Measurements from ENCODE around the gene PHF20.
A peak's percentile ranks its signal among the peaks of the same experiment; 100 is the strongest.
"Not testable (repeated sequence)": the region's sequence is repeated elsewhere in the genome, so short reads cannot be mapped to it uniquely, and the experiment has no call there.

The PHF20 gene

GRCh38 chr20:35942243-35942642 lies 170.4 kb downstream of the PHF20 start:
- no peak for DNase-seq

- peak; percentile 21 for DNase-seq
Measured at GRCh38 chr20:35947489-35947888, 175.7 kb downstream of the PHF20 start.

GRCh38 chr20:35947907-35948306 lies 176.1 kb downstream of the PHF20 start:
- DNase-seq: no peak

GRCh38 chr20:35950093-35950492 lies 178.3 kb downstream of the PHF20 start:
- DNase-seq: no peak

- DNase-seq: not testable (repeated sequence)
Measured at GRCh38 chr20:35952080-35952479, 180.3 kb downstream of the PHF20 start.

GRCh38 chr20:35952480-35953386 lies 180.9 kb downstream of the PHF20 start:
- peak; percentile 13 for DNase-seq

- peak; percentile 43 for DNase-seq
Measured at GRCh38 chr20:35953387-35954199, 181.8 kb downstream of the PHF20 start.

- peak; percentile 94 for DNase-seq
Measured at GRCh38 chr20:35954200-35954906, 182.5 kb downstream of the PHF20 start, which contains the start of gene SCAND1. TSS of gene SCAND1 (minus strand) at chr20:35954502. CDS start at chr20:35954284, 218 bp downstream.

- peak; percentile 46 for DNase-seq
Measured at GRCh38 chr20:35954907-35955251, 183.1 kb downstream of the PHF20 start.

- no peak for DNase-seq
Measured at GRCh38 chr20:35956616-35957015, 184.8 kb downstream of the PHF20 start.

- not testable (repeated sequence) for DNase-seq
Measured at GRCh38 chr20:35959291-35959690, 187.5 kb downstream of the PHF20 start.

GRCh38 chr20:35963878-35964277 lies 192.1 kb downstream of the PHF20 start:
- DNase-seq: no peak

- no peak for DNase-seq
Measured at GRCh38 chr20:35967979-35968640, 196.3 kb downstream of the PHF20 start, which contains the start of gene CNBD2. TSS of gene CNBD2 (plus strand) at chr20:35968590. CDS start at chr20:35968763, 173 bp downstream.

GRCh38 chr20:35968930-35969329 lies 197.1 kb downstream of the PHF20 start:
- DNase-seq: no peak

GRCh38 chr20:35971981-35972380 lies 200.2 kb downstream of the PHF20 start:
- no peak for DNase-seq

GRCh38 chr20:35972462-35972861 lies 200.6 kb downstream of the PHF20 start:
- no peak for DNase-seq

- DNase-seq: no peak
Measured at GRCh38 chr20:35974256-35974655, 202.4 kb downstream of the PHF20 start.

- DNase-seq: no peak
Measured at GRCh38 chr20:35975576-35976373, 204.0 kb downstream of the PHF20 start.

- no peak for DNase-seq
Measured at GRCh38 chr20:35978041-35978513, 206.3 kb downstream of the PHF20 start.

GRCh38 chr20:35979544-35979943 lies 207.7 kb downstream of the PHF20 start:
- peak; percentile 43 for DNase-seq

- DNase-seq: no peak
Measured at GRCh38 chr20:35981969-35982368, 210.2 kb downstream of the PHF20 start.

Measured in fibroblast of skin of back (primary cell).